Stimulated activated CD4-positive, alpha-beta T cell treated with anti-CD3 and anti-CD28 coated beads, Interleukin-4, amount 100 ng/mL, for 24 hours (primary cell): ENCODE results near the gene KCNJ12.
"Not testable (repeated sequence)": the region's sequence is repeated elsewhere in the genome, so short reads cannot be mapped to it uniquely, and the experiment has no call there.

Source experiments
- DNase-seq: peaks from one replicate; pipeline ENCODE4 v3.0.0-alpha.2; 2020

KCNJ12 gene

GRCh38 chr17:21408766-21409300, 32.7 kb downstream of the KCNJ12 start:
- not testable (repeated sequence) for DNase-seq

GRCh38 chr17:21409388-21409787, 33.2 kb downstream of the KCNJ12 start:
- DNase-seq = not testable (repeated sequence)

GRCh38 chr17:21409971-21410370, 33.8 kb downstream of the KCNJ12 start:
- not testable (repeated sequence) for DNase-seq

GRCh38 chr17:21410371-21410770, 34.2 kb downstream of the KCNJ12 start:
- not testable (repeated sequence) for DNase-seq

- DNase-seq = not testable (repeated sequence)
Observed at GRCh38 chr17:21410906-21411678, 34.9 kb downstream of the KCNJ12 start.

- not testable (repeated sequence) for DNase-seq
Observed at GRCh38 chr17:21411679-21412205, 35.6 kb downstream of the KCNJ12 start.

- DNase-seq = not testable (repeated sequence)
Observed at GRCh38 chr17:21412207-21412681, 36.1 kb downstream of the KCNJ12 start.

GRCh38 chr17:21413570-21414279, 37.6 kb downstream of the KCNJ12 start:
- not testable (repeated sequence) for DNase-seq

- DNase-seq = not testable (repeated sequence)
Observed at GRCh38 chr17:21414616-21415015, 38.5 kb downstream of the KCNJ12 start.

- DNase-seq = not testable (repeated sequence)
Observed at GRCh38 chr17:21415166-21415990, 39.2 kb downstream of the KCNJ12 start.

GRCh38 chr17:21416471-21416981, 40.4 kb downstream of the KCNJ12 start:
- DNase-seq = not testable (repeated sequence)

- DNase-seq = not testable (repeated sequence)
Observed at GRCh38 chr17:21417349-21417748, 41.2 kb downstream of the KCNJ12 start.

- DNase-seq = no peak
Observed at GRCh38 chr17:21417921-21418320, 41.8 kb downstream of the KCNJ12 start.

GRCh38 chr17:21418446-21419298, 42.5 kb downstream of the KCNJ12 start:
- DNase-seq = no peak

GRCh38 chr17:21419299-21420239, 43.4 kb downstream of the KCNJ12 start:
- peak; percentile 23 for DNase-seq

- DNase-seq = not testable (repeated sequence)
Observed at GRCh38 chr17:21420503-21421090, 44.4 kb downstream of the KCNJ12 start.

- DNase-seq = not testable (repeated sequence)
Observed at GRCh38 chr17:21421421-21422310, 45.5 kb downstream of the KCNJ12 start.
